Breast epithelium (tissue), 3 donors: ENCODE measurements around the gene LIN7A.

Source experiments
- POLR2A ChIP-seq: fragments of 450-650 bp; IDR thresholded peaks from one replicate; pipeline ENCODE4 v1.6.1; 2016; ENCODE audit warnings: antibody characterized with exemption, mild to moderate bottlenecking, moderate library complexity
- POLR2AphosphoS5 ChIP-seq, 3 donors: sonication (generic); formaldehyde crosslinking; IDR thresholded peaks; one replicate each; pipeline ENCODE4 v1.6.1; 2017; ENCODE audit warnings: antibody characterized with exemption in 3 of 3
- TF ChIP-seq, protein P1 (sequence below), 3 donors: fragments of 450-650 bp; IDR thresholded peaks; one replicate each; pipeline ENCODE4 v1.5.1; 2016 to 2017; ENCODE audit warnings: antibody characterized with exemption in 3 of 3, mild to moderate bottlenecking in 3 of 3, moderate library complexity in 3 of 3

DNA sequence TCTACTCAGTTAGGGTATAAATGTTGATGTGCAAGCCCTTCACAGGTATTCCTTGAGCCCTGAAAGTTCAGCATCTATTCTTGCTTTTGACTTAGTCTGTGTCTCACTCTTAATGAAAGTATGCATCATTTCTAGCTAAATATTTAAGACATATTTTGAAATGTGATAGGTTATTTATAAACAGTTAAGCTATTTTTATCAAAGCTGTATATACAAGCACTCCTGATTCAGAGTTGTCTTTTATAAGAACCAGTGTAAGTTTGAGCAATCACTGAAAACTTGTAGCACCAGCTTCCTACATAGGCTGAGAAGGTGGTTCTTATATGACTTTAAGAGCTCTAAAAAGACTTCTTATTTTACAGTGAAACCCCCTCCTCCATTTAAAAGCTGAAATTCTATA lies 122.4 kb downstream of the LIN7A start:
- TF ChIP-seq POLR2A (no peak), POLR2AphosphoS5 (IDR thresholded peaks at IDR 0.05) (no peak)
- TF ChIP-seq, protein P1, sequence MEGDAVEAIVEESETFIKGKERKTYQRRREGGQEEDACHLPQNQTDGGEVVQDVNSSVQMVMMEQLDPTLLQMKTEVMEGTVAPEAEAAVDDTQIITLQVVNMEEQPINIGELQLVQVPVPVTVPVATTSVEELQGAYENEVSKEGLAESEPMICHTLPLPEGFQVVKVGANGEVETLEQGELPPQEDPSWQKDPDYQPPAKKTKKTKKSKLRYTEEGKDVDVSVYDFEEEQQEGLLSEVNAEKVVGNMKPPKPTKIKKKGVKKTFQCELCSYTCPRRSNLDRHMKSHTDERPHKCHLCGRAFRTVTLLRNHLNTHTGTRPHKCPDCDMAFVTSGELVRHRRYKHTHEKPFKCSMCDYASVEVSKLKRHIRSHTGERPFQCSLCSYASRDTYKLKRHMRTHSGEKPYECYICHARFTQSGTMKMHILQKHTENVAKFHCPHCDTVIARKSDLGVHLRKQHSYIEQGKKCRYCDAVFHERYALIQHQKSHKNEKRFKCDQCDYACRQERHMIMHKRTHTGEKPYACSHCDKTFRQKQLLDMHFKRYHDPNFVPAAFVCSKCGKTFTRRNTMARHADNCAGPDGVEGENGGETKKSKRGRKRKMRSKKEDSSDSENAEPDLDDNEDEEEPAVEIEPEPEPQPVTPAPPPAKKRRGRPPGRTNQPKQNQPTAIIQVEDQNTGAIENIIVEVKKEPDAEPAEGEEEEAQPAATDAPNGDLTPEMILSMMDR (IDR thresholded peaks at IDR 0.05) = no peak
